ENCODE results near the gene NOS3. TPM values are rescaled to one million over a fixed set of nuclear protein-coding genes. Genes with fewer than 3 reads are reported as not detected.

Gene NOS3
- total RNA-seq, 4 donors from 2014 or later = 1.4 to 10.8 (median 4.2) TPM

GRCh38 chr7:151060113-151060415 lies 69.2 kb downstream of the NOS3 start:
- Histone ChIP-seq H3K4me3 (peak overlapping the region; percentile 71 to 92 (median 86)), H3K27me3 (no peaks in the 10 kb centered on the region), H3K36me3 (peaks cover 0 to 11% of the 10 kb centered on the region in 2 donors), H3K27ac (peak overlapping the region; percentile 93 to 99 (median 98)), H3K9me3 (no peaks in the 10 kb centered on the region), H3K4me1 (peaks cover 22 to 44% of the 10 kb centered on the region in 2 donors)
- no peak for DNase-seq
- in situ Hi-C loops (cut with MboI; ENCODE audit: low sequenced_read_pairs in 4 of 4) = no loop called here
- no peak for TF ChIP-seq POLR2A (IDR thresholded peaks at IDR 0.05)
- TF ChIP-seq CTCF (IDR thresholded peaks at IDR 0.05 in 4 of 5, conservative IDR thresholded peaks at IDR 0.05 in 1 of 5) = peak in 1 of 5 experiments; percentile 1
- no peak for ATAC-seq
- intact Hi-C loops (cut with DNase I; ENCODE audit: low total_unique reads) = loop anchor here (2.0 kb wide), 1 partner anchor 51 kb away; no protein-coding TSS in a partner anchor

- peaks cover 0 to 17% of the 10 kb centered on the region in 2 donors for H3K36me3 ChIP-seq
- ATAC-seq (no peak), DNase-seq (no peak)
- H3K27ac ChIP-seq = peak overlapping the region; percentile 93 to 99 (median 98)
- peak overlapping the region; percentile 71 to 92 (median 86) for H3K4me3 ChIP-seq
- H3K9me3 ChIP-seq = no peaks in the 10 kb centered on the region
- in situ Hi-C loops (cut with MboI; ENCODE audit: low sequenced_read_pairs in 4 of 4) (no loop called here), intact Hi-C loops (cut with DNase I; ENCODE audit: low total_unique reads) (loop anchor here (2.0 kb wide), 1 partner anchor 50 kb away; no protein-coding TSS in a partner anchor)
- H3K27me3 ChIP-seq = no peaks in the 10 kb centered on the region
- TF ChIP-seq CTCF (IDR thresholded peaks at IDR 0.05 in 4 of 5, conservative IDR thresholded peaks at IDR 0.05 in 1 of 5) = no peak
- TF ChIP-seq POLR2A (IDR thresholded peaks at IDR 0.05) = no peak
- H3K4me1 ChIP-seq = peaks cover 22 to 44% of the 10 kb centered on the region in 2 donors
Measured at GRCh38 chr7:151060416-151061212, 69.8 kb downstream of the NOS3 start.

GRCh38 chr7:151061213-151062110 lies 70.6 kb downstream of the NOS3 start:
- DNase-seq (no peak), ATAC-seq (no peak)
- Histone ChIP-seq H3K4me3 (no peak overlapping the region), H3K27me3 (no peaks in the 10 kb centered on the region), H3K9me3 (no peaks in the 10 kb centered on the region), H3K4me1 (peaks cover 22 to 44% of the 10 kb centered on the region in 2 donors), H3K27ac (peak overlapping the region in 1 of 4 donors; percentile 3), H3K36me3 (peaks cover 0 to 25% of the 10 kb centered on the region in 2 donors)
- in situ Hi-C loops (cut with MboI; ENCODE audit: low sequenced_read_pairs in 4 of 4) = no loop called here
- intact Hi-C loops (cut with DNase I; ENCODE audit: low total_unique reads) = loop anchor here (2.0 kb wide), 1 partner anchor 49 kb away; no protein-coding TSS in a partner anchor
- TF ChIP-seq CTCF (IDR thresholded peaks at IDR 0.05 in 4 of 5, conservative IDR thresholded peaks at IDR 0.05 in 1 of 5) (no peak), POLR2A (IDR thresholded peaks at IDR 0.05) (no peak)

- in situ Hi-C loops (cut with MboI; ENCODE audit: low sequenced_read_pairs in 4 of 4) = no loop called here
- no peak overlapping the region for H3K4me3 ChIP-seq
- H3K27me3 ChIP-seq = no peaks in the 10 kb centered on the region
- peaks cover 0 to 31% of the 10 kb centered on the region in 2 donors for H3K36me3 ChIP-seq
- H3K27ac ChIP-seq = peak overlapping the region in 2 of 4 donors; percentile 68 to 76
- intact Hi-C loops (cut with DNase I; ENCODE audit: low total_unique reads) = no loop called here
- peaks cover 17 to 40% of the 10 kb centered on the region in 2 donors for H3K4me1 ChIP-seq
- no peak for TF ChIP-seq CTCF (IDR thresholded peaks at IDR 0.05 in 4 of 5, conservative IDR thresholded peaks at IDR 0.05 in 1 of 5)
- TF ChIP-seq POLR2A (IDR thresholded peaks at IDR 0.05) = no peak
- no peaks in the 10 kb centered on the region for H3K9me3 ChIP-seq
- ATAC-seq = no peak
- no peak for DNase-seq
Measured at GRCh38 chr7:151062111-151062398, 71.2 kb downstream of the NOS3 start.
